Measurements from ENCODE around the gene EIF4E3. TPM values are rescaled to one million over a fixed set of nuclear protein-coding genes. Genes with fewer than 3 reads are reported as not detected.

EIF4E3 gene
- total and polyA plus RNA-seq, 7 experiments from 2014 or later, result 17.7 to 72.8 (median 35.3) TPM

DNA sequence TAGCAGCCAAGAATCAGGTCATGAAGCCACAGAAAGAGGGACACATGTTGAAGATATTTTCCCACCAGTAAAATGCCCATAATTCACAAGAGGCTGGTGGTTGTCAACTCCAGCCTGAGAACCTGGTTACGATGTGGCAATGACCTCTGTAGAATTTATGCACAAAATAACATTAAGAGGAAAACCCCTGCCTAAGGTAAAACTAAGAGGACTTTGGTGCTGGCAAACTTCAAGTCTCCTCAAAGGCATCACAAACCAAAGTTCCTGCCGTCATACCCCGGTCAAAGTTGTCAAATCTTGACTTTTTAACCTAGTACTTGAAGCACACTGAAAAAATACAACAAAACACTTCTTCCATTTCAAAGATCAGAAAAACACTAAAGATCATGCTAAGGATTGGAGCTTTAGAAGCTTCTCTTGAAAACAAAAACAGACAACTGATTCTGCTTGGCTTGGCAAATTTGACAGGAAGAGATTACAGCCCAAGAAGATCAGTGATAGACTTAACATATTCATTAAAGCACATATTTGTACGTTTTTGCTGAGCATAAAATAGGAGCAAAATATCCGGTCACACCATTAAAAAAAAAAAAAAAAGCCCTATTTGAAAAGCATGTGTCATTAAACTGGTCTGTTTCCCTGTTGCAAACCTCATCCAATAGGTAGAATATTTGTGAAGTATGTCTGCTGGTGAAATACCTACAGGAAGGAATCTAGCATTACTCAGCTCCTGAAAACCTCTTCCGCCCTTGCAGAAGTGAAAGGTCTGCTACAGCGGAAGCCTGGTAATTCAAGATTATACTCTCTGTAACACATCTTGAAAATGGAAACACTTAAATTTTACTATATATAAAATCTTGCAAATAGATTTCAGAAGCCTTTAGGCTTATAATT is 22.8 kb downstream of the EIF4E3 start:
- H3K27me3 ChIP-seq (ENCODE audit: control insufficient read depth in 2 of 2, insufficient read depth in 2 of 2, low read length in 2 of 2), result no peaks in the 10 kb centered on the region
- ATAC-seq (peak; percentile 80), DNase-seq (peak in 7 of 9 donors; percentile 25 to 62 (median 49))
- peaks cover 25 to 31% of the 10 kb centered on the region in 2 donors for H3K4me1 ChIP-seq (ENCODE audit: control insufficient read depth in 2 of 2, insufficient read depth in 2 of 2, low read length in 2 of 2)
- ChIA-PET POLR2A (interaction anchor here (0.7 kb wide), 2 partner anchors 21 to 308 kb away, joined by 3 read pairs; no protein-coding TSS in a partner anchor), CTCF (interaction anchor here (0.6 to 2.3 kb wide), 5 partner anchors 9 to 171 kb away, joined by 3 to 11 read pairs (median 4); no protein-coding TSS in a partner anchor)
- H3K4me3 ChIP-seq (ENCODE audit: low read length), result peak overlapping the region; percentile 3
- Mint-ChIP-seq H3K4me3 (peak overlapping the region; percentile 42 to 82 (median 68)), H3K27me3 (no peaks in the 10 kb centered on the region), H3K27ac (peak overlapping the region; percentile 64 to 97 (median 88)), H3K9me3 (peaks cover 0 to 2% (median 0%) of the 10 kb centered on the region in 11 donors), H3K36me3 (peaks cover 10 to 58% (median 24%) of the 10 kb centered on the region in 5 donors), H3K4me1 (peaks cover 39 to 73% (median 53%) of the 10 kb centered on the region in 7 donors)
- no peaks in the 10 kb centered on the region for H3K9me3 ChIP-seq (ENCODE audit: control insufficient read depth in 2 of 3, low read length in 3 of 3)
- H3K36me3 ChIP-seq (ENCODE audit: control insufficient read depth in 2 of 3, insufficient read depth in 3 of 3, low read length in 3 of 3), result peaks cover 3 to 25% (median 12%) of the 10 kb centered on the region in 3 experiments
- no peak overlapping the region for H3K27ac ChIP-seq (ENCODE audit: low read depth, low read length)
- intact Hi-C loops (cut with micrococcal nuclease), result loop anchor here (1.0 kb wide), 2 partner anchors 20 to 21 kb away; no protein-coding TSS in a partner anchor

DNA sequence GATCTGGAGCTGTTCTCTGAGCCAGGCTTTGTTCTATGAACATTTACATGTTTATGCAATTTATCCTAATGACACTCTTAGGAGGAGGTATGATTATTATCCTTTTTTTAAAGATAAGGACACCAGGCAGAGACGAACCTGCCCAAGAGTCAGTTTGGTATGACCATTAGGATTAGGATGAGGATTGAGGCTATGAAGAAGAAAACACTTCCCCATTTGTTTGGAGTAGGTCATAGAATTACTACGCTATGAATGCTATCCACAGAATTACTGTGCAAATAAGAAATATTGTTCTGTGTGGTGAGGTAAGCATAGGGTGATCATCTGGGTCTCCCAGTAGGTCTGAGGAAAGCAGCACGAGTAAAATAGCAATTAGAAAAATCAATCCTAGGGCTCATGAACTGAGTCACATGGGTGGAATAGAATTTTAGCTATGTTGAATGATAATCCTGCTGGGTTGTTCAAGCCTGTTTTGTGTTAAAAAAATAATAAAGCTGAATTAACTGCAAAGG is 23.9 kb downstream of the EIF4E3 start:
- Histone ChIP-seq H3K9me3 (ENCODE audit: control insufficient read depth in 2 of 3, low read length in 3 of 3) (no peaks in the 10 kb centered on the region), H3K4me3 (ENCODE audit: low read length) (no peak overlapping the region), H3K27ac (ENCODE audit: low read depth, low read length) (no peak overlapping the region), H3K36me3 (ENCODE audit: control insufficient read depth in 2 of 3, insufficient read depth in 3 of 3, low read length in 3 of 3) (peaks cover 3 to 21% (median 12%) of the 10 kb centered on the region in 3 experiments), H3K27me3 (ENCODE audit: control insufficient read depth in 2 of 2, insufficient read depth in 2 of 2, low read length in 2 of 2) (no peaks in the 10 kb centered on the region), H3K4me1 (ENCODE audit: control insufficient read depth in 2 of 2, insufficient read depth in 2 of 2, low read length in 2 of 2) (peaks cover 25 to 31% of the 10 kb centered on the region in 2 donors)
- ATAC-seq, result no peak
- DNase-seq, result no peak
- intact Hi-C loops (cut with micrococcal nuclease), result no loop called here
- Mint-ChIP-seq H3K27ac (peak overlapping the region in 8 of 9 donors; percentile 24 to 97 (median 85)), H3K9me3 (peaks cover 0 to 2% (median 0%) of the 10 kb centered on the region in 11 donors), H3K27me3 (no peaks in the 10 kb centered on the region), H3K4me3 (peak overlapping the region in 7 of 10 donors; percentile 10 to 74 (median 53)), H3K36me3 (peaks cover 9 to 56% (median 28%) of the 10 kb centered on the region in 5 donors), H3K4me1 (peaks cover 39 to 66% (median 53%) of the 10 kb centered on the region in 7 donors)
- ChIA-PET POLR2A (interaction anchor here (0.7 kb wide), 1 partner anchor 22 kb away, joined by 3 read pairs; no protein-coding TSS in a partner anchor), CTCF (interaction anchor here (2.3 kb wide), 1 partner anchor 10 kb away, joined by 11 read pairs; no protein-coding TSS in a partner anchor)

DNA sequence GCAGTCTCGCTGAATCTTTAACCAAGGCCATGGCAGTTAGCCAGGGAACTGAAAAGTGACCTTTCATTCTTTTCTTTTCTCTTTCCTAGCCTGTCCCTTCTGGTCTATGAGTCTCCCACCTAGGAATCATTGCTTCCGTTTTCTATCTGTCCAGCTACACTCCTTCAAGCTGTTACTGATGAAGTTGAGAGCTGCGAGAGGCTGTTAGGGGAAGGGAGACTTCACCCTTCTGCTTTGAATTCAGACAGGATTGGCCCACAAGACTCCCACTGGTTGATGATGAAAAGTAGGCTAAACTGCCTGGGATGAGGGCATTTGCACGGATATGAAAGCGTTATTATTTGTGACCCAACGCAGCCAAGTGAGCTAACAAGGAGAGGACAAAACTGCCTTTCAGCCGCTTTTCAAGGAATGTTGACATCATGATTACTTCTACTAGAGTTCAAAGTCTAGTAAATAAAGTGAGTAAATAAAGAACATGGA is 30.2 kb downstream of the EIF4E3 start:
- intact Hi-C loops (cut with micrococcal nuclease), result no loop called here
- ATAC-seq (no peak), DNase-seq (no peak)
- H3K4me3 Mint-ChIP-seq, result no peak overlapping the region
- peak overlapping the region in 1 of 9 donors; percentile 38 for H3K27ac Mint-ChIP-seq
- H3K27me3 Mint-ChIP-seq, result no peaks in the 10 kb centered on the region
- H3K36me3 ChIP-seq (ENCODE audit: control insufficient read depth in 2 of 3, insufficient read depth in 3 of 3, low read length in 3 of 3), result peaks cover 0 to 27% (median 17%) of the 10 kb centered on the region in 3 experiments
- no peaks in the 10 kb centered on the region for H3K4me1 ChIP-seq (ENCODE audit: control insufficient read depth in 2 of 2, insufficient read depth in 2 of 2, low read length in 2 of 2)
- H3K4me3 ChIP-seq (ENCODE audit: low read length), result no peak overlapping the region
- H3K27ac ChIP-seq (ENCODE audit: low read depth, low read length), result no peak overlapping the region
- CTCF ChIA-PET, result interaction anchor here (0.6 kb wide), 1 partner anchor 38 kb away, joined by 3 read pairs; no protein-coding TSS in a partner anchor
- no peaks in the 10 kb centered on the region for H3K27me3 ChIP-seq (ENCODE audit: control insufficient read depth in 2 of 2, insufficient read depth in 2 of 2, low read length in 2 of 2)
- peaks cover 0 to 2% (median 0%) of the 10 kb centered on the region in 11 donors for H3K9me3 Mint-ChIP-seq
- H3K36me3 Mint-ChIP-seq, result peaks cover 8 to 58% (median 24%) of the 10 kb centered on the region in 5 donors
- peaks cover 0 to 11% (median 7%) of the 10 kb centered on the region in 7 donors for H3K4me1 Mint-ChIP-seq
- H3K9me3 ChIP-seq (ENCODE audit: control insufficient read depth in 2 of 3, low read length in 3 of 3), result no peaks in the 10 kb centered on the region
- POLR2A ChIA-PET, result interaction anchor here (1.4 kb wide), 1 partner anchor 15 kb away, joined by 3 read pairs; no protein-coding TSS in a partner anchor

DNA sequence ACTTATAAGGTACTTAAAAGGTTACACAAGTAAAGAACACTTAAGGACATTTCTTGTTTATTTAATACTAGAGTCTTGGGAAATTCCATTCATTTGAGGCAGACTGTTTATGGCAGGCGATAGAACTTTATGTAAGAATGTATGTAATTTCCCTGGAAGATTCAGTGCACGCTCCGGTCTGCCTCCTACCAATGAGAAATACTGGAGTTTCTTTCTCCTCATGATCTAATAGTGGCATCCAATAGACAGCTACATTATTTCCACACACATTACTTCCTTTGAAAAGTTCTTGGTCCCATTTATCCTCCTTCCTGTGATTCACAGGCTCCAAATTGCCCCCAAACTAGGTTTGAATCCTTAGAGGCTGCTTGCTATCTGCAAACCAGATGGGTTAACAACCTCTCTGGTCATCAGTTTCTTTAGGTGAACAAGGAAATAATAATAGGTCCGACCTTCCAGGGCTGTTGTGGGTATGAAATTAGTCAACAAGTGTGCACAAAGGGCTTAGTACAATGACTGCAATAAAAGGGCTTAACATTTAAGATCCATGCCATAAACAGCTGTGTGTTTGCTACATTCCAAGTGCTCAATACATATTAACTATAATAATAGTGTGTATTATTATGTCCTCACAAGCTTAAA is 30.7 kb downstream of the EIF4E3 start:
- H3K36me3 ChIP-seq (ENCODE audit: control insufficient read depth in 2 of 3, insufficient read depth in 3 of 3, low read length in 3 of 3), result peaks cover under 1 to 26% (median 17%) of the 10 kb centered on the region in 3 experiments
- no peaks in the 10 kb centered on the region for H3K9me3 ChIP-seq (ENCODE audit: control insufficient read depth in 2 of 3, low read length in 3 of 3)
- Mint-ChIP-seq H3K27me3 (no peaks in the 10 kb centered on the region), H3K4me1 (peaks cover 0 to 11% (median 6%) of the 10 kb centered on the region in 7 donors), H3K9me3 (peaks cover 0 to 2% (median 0%) of the 10 kb centered on the region in 11 donors), H3K4me3 (no peak overlapping the region), H3K27ac (peak overlapping the region in 1 of 9 donors; percentile 17), H3K36me3 (peaks cover 10 to 61% (median 26%) of the 10 kb centered on the region in 5 donors)
- ChIA-PET POLR2A (interaction anchor here (1.4 kb wide), 1 partner anchor 15 kb away, joined by 3 read pairs; no protein-coding TSS in a partner anchor), CTCF (interaction anchor here (0.6 kb wide), 1 partner anchor 39 kb away, joined by 3 read pairs; no protein-coding TSS in a partner anchor)
- DNase-seq (no peak), ATAC-seq (no peak)
- no peak overlapping the region for H3K27ac ChIP-seq (ENCODE audit: low read depth, low read length)
- no peaks in the 10 kb centered on the region for H3K4me1 ChIP-seq (ENCODE audit: control insufficient read depth in 2 of 2, insufficient read depth in 2 of 2, low read length in 2 of 2)
- intact Hi-C loops (cut with micrococcal nuclease), result no loop called here
- H3K27me3 ChIP-seq (ENCODE audit: control insufficient read depth in 2 of 2, insufficient read depth in 2 of 2, low read length in 2 of 2), result no peaks in the 10 kb centered on the region
- no peak overlapping the region for H3K4me3 ChIP-seq (ENCODE audit: low read length)

DNA sequence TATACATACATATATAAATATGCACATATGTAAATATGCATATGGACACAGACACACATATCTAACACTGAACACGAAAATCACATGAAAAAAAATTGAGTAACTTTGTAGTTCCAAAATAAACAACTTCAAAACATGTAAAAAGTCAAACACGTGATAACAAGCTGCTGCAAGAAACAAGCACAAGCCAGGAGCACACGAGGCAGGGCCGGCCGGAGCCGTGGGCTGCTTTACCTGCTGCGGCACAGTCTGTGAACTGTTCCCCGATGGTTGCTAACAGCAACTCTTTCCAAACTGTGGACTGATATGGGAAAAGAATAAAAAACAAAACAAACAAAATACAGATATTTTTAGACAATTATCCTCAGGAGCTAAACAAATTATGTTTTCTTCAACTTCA is 31.6 kb downstream of the EIF4E3 start:
- DNase-seq (no peak), ATAC-seq (no peak)
- intact Hi-C loops (cut with micrococcal nuclease), result no loop called here
- H3K27me3 ChIP-seq (ENCODE audit: control insufficient read depth in 2 of 2, insufficient read depth in 2 of 2, low read length in 2 of 2), result no peaks in the 10 kb centered on the region
- Mint-ChIP-seq H3K36me3 (peaks cover 15 to 66% (median 25%) of the 10 kb centered on the region in 5 donors), H3K27me3 (no peaks in the 10 kb centered on the region), H3K4me3 (no peak overlapping the region), H3K4me1 (peaks cover 0 to 11% (median 6%) of the 10 kb centered on the region in 7 donors), H3K9me3 (peaks cover 0 to 2% (median 0%) of the 10 kb centered on the region in 11 donors), H3K27ac (no peak overlapping the region)
- POLR2A ChIA-PET, result interaction anchor here (0.6 kb wide), 1 partner anchor 16 kb away, joined by 4 read pairs; no protein-coding TSS in a partner anchor
- peaks cover 5 to 30% (median 24%) of the 10 kb centered on the region in 3 experiments for H3K36me3 ChIP-seq (ENCODE audit: control insufficient read depth in 2 of 3, insufficient read depth in 3 of 3, low read length in 3 of 3)
- no peaks in the 10 kb centered on the region for H3K9me3 ChIP-seq (ENCODE audit: control insufficient read depth in 2 of 3, low read length in 3 of 3)
- H3K27ac ChIP-seq (ENCODE audit: low read depth, low read length), result no peak overlapping the region
- H3K4me3 ChIP-seq (ENCODE audit: low read length), result no peak overlapping the region
- no peaks in the 10 kb centered on the region for H3K4me1 ChIP-seq (ENCODE audit: control insufficient read depth in 2 of 2, insufficient read depth in 2 of 2, low read length in 2 of 2)
- CTCF ChIA-PET, result no interaction called here

DNA sequence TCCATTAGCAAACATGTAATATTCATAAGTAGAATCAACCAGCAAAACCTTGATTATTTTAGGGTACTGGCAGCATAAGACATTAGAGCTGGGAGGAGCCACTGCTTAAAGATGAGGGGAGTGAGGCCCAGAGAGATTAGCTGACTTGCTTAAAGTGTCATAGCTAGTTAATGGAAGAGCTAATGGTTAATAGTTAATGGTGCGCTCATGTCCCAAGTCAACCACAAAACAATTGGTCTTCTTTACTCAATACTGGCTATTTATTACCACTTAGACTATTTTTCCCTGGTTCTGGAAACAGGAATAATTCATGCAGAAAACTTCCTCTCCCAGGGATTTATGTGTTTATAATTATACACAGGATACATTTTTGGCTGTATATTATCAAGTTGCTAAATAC is 33.1 kb downstream of the EIF4E3 start:
- Histone ChIP-seq H3K27ac (ENCODE audit: low read depth, low read length) (no peak overlapping the region), H3K4me1 (ENCODE audit: control insufficient read depth in 2 of 2, insufficient read depth in 2 of 2, low read length in 2 of 2) (no peaks in the 10 kb centered on the region), H3K4me3 (ENCODE audit: low read length) (no peak overlapping the region), H3K27me3 (ENCODE audit: control insufficient read depth in 2 of 2, insufficient read depth in 2 of 2, low read length in 2 of 2) (no peaks in the 10 kb centered on the region), H3K9me3 (ENCODE audit: control insufficient read depth in 2 of 3, low read length in 3 of 3) (no peaks in the 10 kb centered on the region), H3K36me3 (ENCODE audit: control insufficient read depth in 2 of 3, insufficient read depth in 3 of 3, low read length in 3 of 3) (peaks cover 11 to 25% (median 12%) of the 10 kb centered on the region in 3 experiments)
- no peak for DNase-seq
- Mint-ChIP-seq H3K27ac (peak overlapping the region in 1 of 9 donors; percentile 12), H3K4me3 (no peak overlapping the region), H3K27me3 (no peaks in the 10 kb centered on the region), H3K4me1 (peaks cover 0 to 11% (median 4%) of the 10 kb centered on the region in 7 donors), H3K9me3 (no peaks in the 10 kb centered on the region), H3K36me3 (peaks cover 9 to 67% (median 29%) of the 10 kb centered on the region in 5 donors)
- ChIA-PET POLR2A (no interaction called here), CTCF (no interaction called here)
- no peak for ATAC-seq
- intact Hi-C loops (cut with micrococcal nuclease), result no loop called here
